ENCODE measurements around the gene MSL3B.

The MSL3B gene

GRCh38 chr2:233823731-233824121 lies 44.5 kb downstream of the MSL3B start:
- intact Hi-C loops (cut with micrococcal nuclease; ENCODE audit: unreplicated experiment): no loop called here
- no peaks in the 10 kb centered on the region for H3K36me3 ChIP-seq (ENCODE audit: low read depth)

GRCh38 chr2:233822781-233823730 lies 45.1 kb downstream of the MSL3B start:
- Histone ChIP-seq H3K4me3 (no peak overlapping the region), H3K79me2 (ENCODE audit: low read depth) (no peaks in the 10 kb centered on the region), H3K4me1 (replicated peaks; ENCODE audit: insufficient read depth) (no peaks in the 10 kb centered on the region), H3F3A (ENCODE audit: insufficient read depth, low read depth) (no peaks in the 10 kb centered on the region), H3K27me3 (ENCODE audit: insufficient read depth, low read depth) (no peaks in the 10 kb centered on the region), H4K20me1 (ENCODE audit: insufficient read depth) (no peaks in the 10 kb centered on the region), H3K27ac (no peak overlapping the region), H3K9me3 (ENCODE audit: insufficient read depth, low read depth) (no peaks in the 10 kb centered on the region), H3K36me3 (ENCODE audit: low read depth) (no peaks in the 10 kb centered on the region), H2AFZ (no peak overlapping the region), H3K4me2 (no peak overlapping the region), H3K9me2 (ENCODE audit: insufficient read depth) (no peaks in the 10 kb centered on the region)
- ChIA-PET CTCF (interaction anchor here (1.0 kb wide), 1 partner anchor 9 kb away, joined by 3 read pairs; no protein-coding TSS in a partner anchor), POLR2A (ENCODE audit: unreplicated experiment) (no interaction called here)
- TF ChIP-seq CTCF (conservative IDR thresholded peaks at IDR 0.05) (no peak), EZH2 (IDR thresholded peaks at IDR 0.05; ENCODE audit: low read depth) (no peak)
- no peak for DNase-seq
- intact Hi-C loops (cut with micrococcal nuclease; ENCODE audit: unreplicated experiment): no loop called here
- no TSS peak for BruUV-seq (replicated peaks)

More at GRCh38 chr2:233823731-233824121, 44.5 kb downstream of the MSL3B start:
- H3K4me1 ChIP-seq (replicated peaks; ENCODE audit: insufficient read depth): no peaks in the 10 kb centered on the region
- H4K20me1 ChIP-seq (ENCODE audit: insufficient read depth): no peaks in the 10 kb centered on the region
- ChIA-PET CTCF (no interaction called here), POLR2A (ENCODE audit: unreplicated experiment) (no interaction called here)
- no peaks in the 10 kb centered on the region for H3K9me3 ChIP-seq (ENCODE audit: insufficient read depth, low read depth)
- TF ChIP-seq CTCF (conservative IDR thresholded peaks at IDR 0.05) (no peak), EZH2 (IDR thresholded peaks at IDR 0.05; ENCODE audit: low read depth) (no peak)
- H3K9me2 ChIP-seq (ENCODE audit: insufficient read depth): no peaks in the 10 kb centered on the region
- BruUV-seq (replicated peaks): no TSS peak
- no peaks in the 10 kb centered on the region for H3K27me3 ChIP-seq (ENCODE audit: insufficient read depth, low read depth)
- H2AFZ ChIP-seq: no peak overlapping the region
- no peak overlapping the region for H3K4me3 ChIP-seq
- H3K4me2 ChIP-seq: no peak overlapping the region
- no peaks in the 10 kb centered on the region for H3F3A ChIP-seq (ENCODE audit: insufficient read depth, low read depth)
- H3K79me2 ChIP-seq (ENCODE audit: low read depth): no peaks in the 10 kb centered on the region
- no peak for DNase-seq
- H3K27ac ChIP-seq: no peak overlapping the region

GRCh38 chr2:233822101-233822771 lies 46.0 kb downstream of the MSL3B start:
- intact Hi-C loops (cut with micrococcal nuclease; ENCODE audit: unreplicated experiment): no loop called here
- no peaks in the 10 kb centered on the region for H3K4me1 ChIP-seq (replicated peaks; ENCODE audit: insufficient read depth)
- H3K79me2 ChIP-seq (ENCODE audit: low read depth): no peaks in the 10 kb centered on the region
- BruUV-seq (replicated peaks): no TSS peak
- CTCF ChIA-PET: interaction anchor here (1.0 kb wide), 1 partner anchor 10 kb away, joined by 3 read pairs; no protein-coding TSS in a partner anchor
- H3K4me2 ChIP-seq: no peak overlapping the region
- no peaks in the 10 kb centered on the region for H4K20me1 ChIP-seq (ENCODE audit: insufficient read depth)
- H3K36me3 ChIP-seq (ENCODE audit: low read depth): no peaks in the 10 kb centered on the region
- DNase-seq: no peak
- H3K9me2 ChIP-seq (ENCODE audit: insufficient read depth): no peaks in the 10 kb centered on the region
- no peak overlapping the region for H3K27ac ChIP-seq
- no peaks in the 10 kb centered on the region for H3K9me3 ChIP-seq (ENCODE audit: insufficient read depth, low read depth)
- POLR2A ChIA-PET (ENCODE audit: unreplicated experiment): no interaction called here
- H2AFZ ChIP-seq: no peak overlapping the region
- TF ChIP-seq EZH2 (IDR thresholded peaks at IDR 0.05; ENCODE audit: low read depth): no peak
- no peak for TF ChIP-seq CTCF (conservative IDR thresholded peaks at IDR 0.05)
- H3F3A ChIP-seq (ENCODE audit: insufficient read depth, low read depth): no peaks in the 10 kb centered on the region
- no peaks in the 10 kb centered on the region for H3K27me3 ChIP-seq (ENCODE audit: insufficient read depth, low read depth)
- no peak overlapping the region for H3K4me3 ChIP-seq

Data from PC-9 (cell line).